ENCODE data around the gene UBE2F.
"Not testable (repeated sequence)": the region's sequence is repeated elsewhere in the genome, so short reads cannot be mapped to it uniquely, and the experiment has no call there.

The UBE2F gene

DNA sequence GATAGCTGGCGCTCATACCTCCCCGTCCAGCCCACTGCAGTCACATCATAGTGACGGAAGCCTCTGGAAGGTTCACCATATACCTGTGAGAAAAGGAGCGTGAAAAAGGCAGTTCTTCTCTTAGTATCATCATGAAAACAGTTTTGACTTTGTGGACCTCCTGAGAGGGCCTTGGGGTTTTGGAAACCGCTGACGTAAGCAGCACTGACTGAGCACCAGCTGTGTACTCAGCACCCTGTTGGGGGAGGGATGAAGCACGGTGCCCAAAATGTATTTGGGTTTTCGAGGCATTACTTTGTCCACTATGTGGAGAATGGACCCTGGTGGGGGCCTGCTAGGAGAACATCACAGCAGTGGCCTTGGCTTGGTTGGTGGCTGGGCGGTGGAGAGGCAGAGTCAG is 99.4 kb downstream of the UBE2F start:
- no peak overlapping the region for H3K14ac ChIP-seq (ENCODE audit: low read length)
- WGBS (ENCODE audit: extremely low coverage, insufficient coverage, insufficient read length) = no CpG with 5 or more reads among the region's 9 CpGs

GRCh38 chr2:238066718-238067117 is 99.9 kb downstream of the UBE2F start:
- H3K9ac ChIP-seq (ENCODE audit: low read length); H2AK5ac ChIP-seq (ENCODE audit: low read length); H4K12ac ChIP-seq (ENCODE audit: low read depth, low read length); H3K18ac ChIP-seq (ENCODE audit: low read length); DNase-seq; H3K4me2 ChIP-seq (ENCODE audit: low read length); H3K27me3 ChIP-seq (ENCODE audit: insufficient read depth, low read length); H3K4me3 ChIP-seq (ENCODE audit: low read depth, low read length); H2BK12ac ChIP-seq (ENCODE audit: low read length); H3K79me1 ChIP-seq (ENCODE audit: low read length); H3K4me1 ChIP-seq (ENCODE audit: control insufficient read depth in 1 of 2, insufficient read depth in 2 of 2, low read length in 2 of 2); H2BK5ac ChIP-seq (ENCODE audit: low read depth, low read length, poor library complexity); H3K27ac ChIP-seq (ENCODE audit: low read depth, low read length); H3K23ac ChIP-seq (ENCODE audit: low read length); H2BK120ac ChIP-seq (ENCODE audit: insufficient read depth, low read length, poor library complexity); H3K79me2 ChIP-seq (ENCODE audit: control insufficient read depth, insufficient read depth, low read length, poor library complexity); H3K9me3 ChIP-seq (ENCODE audit: insufficient read depth, low read depth, low read length); H4K8ac ChIP-seq (ENCODE audit: low read depth, low read length); H4K91ac ChIP-seq (ENCODE audit: low read depth, low read length); H3K4ac ChIP-seq (ENCODE audit: low read depth, low read length); H2AFZ ChIP-seq (ENCODE audit: insufficient read depth, low read length, poor library complexity); H3K14ac ChIP-seq (ENCODE audit: low read length): not testable (repeated sequence)
- WGBS (ENCODE audit: extremely low coverage, insufficient coverage, insufficient read length) = no CpG with 5 or more reads among the region's 7 CpGs
- peaks cover 15 to 22% of the 10 kb centered on the region in 2 experiments for H3K36me3 ChIP-seq (ENCODE audit: control insufficient read depth in 1 of 2, insufficient read depth in 2 of 2, low read length in 2 of 2)

More for the DNA sequence above, 99.4 kb downstream of the UBE2F start:
- H2AK5ac ChIP-seq (ENCODE audit: low read length) = no peak overlapping the region
- no peak overlapping the region for H3K18ac ChIP-seq (ENCODE audit: low read length)
- H4K91ac ChIP-seq (ENCODE audit: low read depth, low read length) = no peak overlapping the region
- no peak overlapping the region for H3K4me3 ChIP-seq (ENCODE audit: low read depth, low read length)
- no peak overlapping the region for H2BK12ac ChIP-seq (ENCODE audit: low read length)
- no peak overlapping the region for H2AFZ ChIP-seq (ENCODE audit: insufficient read depth, low read length, poor library complexity)
- peaks cover 3% of the 10 kb centered on the region for H3K9me3 ChIP-seq (ENCODE audit: insufficient read depth, low read depth, low read length)
- H3K79me1 ChIP-seq (ENCODE audit: low read length) = peaks cover 1% of the 10 kb centered on the region
- no peak overlapping the region for H3K9ac ChIP-seq (ENCODE audit: low read length)
- H3K27ac ChIP-seq (ENCODE audit: low read depth, low read length) = no peak overlapping the region
- no peak for DNase-seq
- no peaks in the 10 kb centered on the region for H3K27me3 ChIP-seq (ENCODE audit: insufficient read depth, low read length)
- H4K12ac ChIP-seq (ENCODE audit: low read depth, low read length) = no peak overlapping the region
- H3K36me3 ChIP-seq (ENCODE audit: control insufficient read depth in 1 of 2, insufficient read depth in 2 of 2, low read length in 2 of 2) = peaks cover 15 to 22% of the 10 kb centered on the region in 2 experiments
- peaks cover 1% of the 10 kb centered on the region for H3K79me2 ChIP-seq (ENCODE audit: control insufficient read depth, insufficient read depth, low read length, poor library complexity)
- H3K23ac ChIP-seq (ENCODE audit: low read length) = no peak overlapping the region
- no peak overlapping the region for H2BK120ac ChIP-seq (ENCODE audit: insufficient read depth, low read length, poor library complexity)
- H3K4ac ChIP-seq (ENCODE audit: low read depth, low read length) = no peak overlapping the region
- H4K8ac ChIP-seq (ENCODE audit: low read depth, low read length) = no peak overlapping the region
- no peak overlapping the region for H3K4me2 ChIP-seq (ENCODE audit: low read length)
- peaks cover 0 to 4% of the 10 kb centered on the region in 2 experiments for H3K4me1 ChIP-seq (ENCODE audit: control insufficient read depth in 1 of 2, insufficient read depth in 2 of 2, low read length in 2 of 2)
- H2BK5ac ChIP-seq (ENCODE audit: low read depth, low read length, poor library complexity) = no peak overlapping the region

GRCh38 chr2:238067939-238068338 is 101.1 kb downstream of the UBE2F start:
- H3K9ac ChIP-seq (ENCODE audit: low read length) = no peak overlapping the region
- H3K14ac ChIP-seq (ENCODE audit: low read length) = no peak overlapping the region
- no peaks in the 10 kb centered on the region for H3K79me2 ChIP-seq (ENCODE audit: control insufficient read depth, insufficient read depth, low read length, poor library complexity)
- H3K4me3 ChIP-seq (ENCODE audit: low read depth, low read length) = no peak overlapping the region
- H4K91ac ChIP-seq (ENCODE audit: low read depth, low read length) = no peak overlapping the region
- no peak overlapping the region for H3K27ac ChIP-seq (ENCODE audit: low read depth, low read length)
- H2BK120ac ChIP-seq (ENCODE audit: insufficient read depth, low read length, poor library complexity) = no peak overlapping the region
- H2BK12ac ChIP-seq (ENCODE audit: low read length) = no peak overlapping the region
- DNase-seq = no peak
- H3K18ac ChIP-seq (ENCODE audit: low read length) = no peak overlapping the region
- H2BK5ac ChIP-seq (ENCODE audit: low read depth, low read length, poor library complexity) = no peak overlapping the region
- H3K36me3 ChIP-seq (ENCODE audit: control insufficient read depth in 1 of 2, insufficient read depth in 2 of 2, low read length in 2 of 2) = peaks cover 15 to 22% of the 10 kb centered on the region in 2 experiments
- H2AFZ ChIP-seq (ENCODE audit: insufficient read depth, low read length, poor library complexity) = no peak overlapping the region
- no peak overlapping the region for H3K4me2 ChIP-seq (ENCODE audit: low read length)
- no peak overlapping the region for H3K4ac ChIP-seq (ENCODE audit: low read depth, low read length)
- H2AK5ac ChIP-seq (ENCODE audit: low read length) = no peak overlapping the region
- no peak overlapping the region for H4K12ac ChIP-seq (ENCODE audit: low read depth, low read length)
- no CpG with 5 or more reads among the region's 7 CpGs for WGBS (ENCODE audit: extremely low coverage, insufficient coverage, insufficient read length)
- no peaks in the 10 kb centered on the region for H3K79me1 ChIP-seq (ENCODE audit: low read length)
- H3K4me1 ChIP-seq (ENCODE audit: control insufficient read depth in 1 of 2, insufficient read depth in 2 of 2, low read length in 2 of 2) = no peaks in the 10 kb centered on the region
- no peak overlapping the region for H3K23ac ChIP-seq (ENCODE audit: low read length)
- H3K27me3 ChIP-seq (ENCODE audit: insufficient read depth, low read length) = no peaks in the 10 kb centered on the region
- peaks cover 3% of the 10 kb centered on the region for H3K9me3 ChIP-seq (ENCODE audit: insufficient read depth, low read depth, low read length)
- H4K8ac ChIP-seq (ENCODE audit: low read depth, low read length) = no peak overlapping the region

DNA sequence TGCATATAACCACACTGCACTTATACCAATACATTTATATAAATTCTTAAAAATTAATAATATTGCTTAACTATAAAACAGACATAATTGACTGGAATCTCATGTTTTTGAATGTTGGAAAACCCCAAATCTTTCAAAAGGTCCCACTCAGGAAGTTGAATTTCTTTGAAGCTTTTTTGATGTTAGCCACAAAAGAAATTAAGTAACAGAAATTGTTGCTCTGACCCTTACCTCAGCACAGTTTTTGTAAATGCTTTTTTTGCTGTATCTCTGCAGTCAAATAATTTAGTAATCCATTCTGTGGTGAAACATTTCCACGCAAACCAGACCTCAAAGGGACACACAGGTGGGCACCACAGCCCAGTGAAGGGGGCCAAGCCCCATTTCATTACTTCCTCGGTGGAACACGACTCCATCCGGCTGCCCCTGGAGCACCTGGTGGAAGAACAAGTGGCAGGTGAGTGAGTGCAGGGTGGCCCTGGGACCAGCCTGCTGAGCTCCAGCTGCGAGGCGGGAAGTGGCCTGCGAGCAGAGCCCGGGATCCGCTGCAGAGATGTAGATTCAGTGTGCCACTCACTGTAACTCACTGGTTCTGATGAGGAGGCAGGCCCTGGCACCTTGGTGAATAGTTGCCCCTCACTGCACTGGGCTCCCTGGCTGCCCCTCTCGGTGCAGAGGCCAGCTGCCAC is 102.4 kb downstream of the UBE2F start:
- H2BK12ac ChIP-seq (ENCODE audit: low read length) = no peak overlapping the region
- H4K8ac ChIP-seq (ENCODE audit: low read depth, low read length) = no peak overlapping the region
- H3K79me2 ChIP-seq (ENCODE audit: control insufficient read depth, insufficient read depth, low read length, poor library complexity) = no peaks in the 10 kb centered on the region
- H3K27ac ChIP-seq (ENCODE audit: low read depth, low read length) = no peak overlapping the region
- peaks cover 3% of the 10 kb centered on the region for H3K9me3 ChIP-seq (ENCODE audit: insufficient read depth, low read depth, low read length)
- no peaks in the 10 kb centered on the region for H3K79me1 ChIP-seq (ENCODE audit: low read length)
- H2AFZ ChIP-seq (ENCODE audit: insufficient read depth, low read length, poor library complexity) = no peak overlapping the region
- DNase-seq = no peak
- no peak overlapping the region for H2AK5ac ChIP-seq (ENCODE audit: low read length)
- H3K14ac ChIP-seq (ENCODE audit: low read length) = no peak overlapping the region
- no peak overlapping the region for H3K4me2 ChIP-seq (ENCODE audit: low read length)
- no peak overlapping the region for H3K4me3 ChIP-seq (ENCODE audit: low read depth, low read length)
- H3K23ac ChIP-seq (ENCODE audit: low read length) = no peak overlapping the region
- no peak overlapping the region for H3K4ac ChIP-seq (ENCODE audit: low read depth, low read length)
- H3K18ac ChIP-seq (ENCODE audit: low read length) = no peak overlapping the region
- H3K36me3 ChIP-seq (ENCODE audit: control insufficient read depth in 1 of 2, insufficient read depth in 2 of 2, low read length in 2 of 2) = peaks cover 15 to 25% of the 10 kb centered on the region in 2 experiments
- no peak overlapping the region for H4K12ac ChIP-seq (ENCODE audit: low read depth, low read length)
- no CpG with 5 or more reads among the region's 10 CpGs for WGBS (ENCODE audit: extremely low coverage, insufficient coverage, insufficient read length)
- no peaks in the 10 kb centered on the region for H3K27me3 ChIP-seq (ENCODE audit: insufficient read depth, low read length)
- no peak overlapping the region for H2BK120ac ChIP-seq (ENCODE audit: insufficient read depth, low read length, poor library complexity)
- H2BK5ac ChIP-seq (ENCODE audit: low read depth, low read length, poor library complexity) = no peak overlapping the region
- H3K9ac ChIP-seq (ENCODE audit: low read length) = no peak overlapping the region
- H4K91ac ChIP-seq (ENCODE audit: low read depth, low read length) = no peak overlapping the region
- no peaks in the 10 kb centered on the region for H3K4me1 ChIP-seq (ENCODE audit: control insufficient read depth in 1 of 2, insufficient read depth in 2 of 2, low read length in 2 of 2)
